CD8-positive, alpha-beta memory T cell (primary cell): ENCODE measurements around the gene CSTPP1. TPM values are rescaled to one million over a fixed set of nuclear protein-coding genes. Genes with fewer than 3 reads are reported as not detected.

Source experiments
- CTCF ChIA-PET: fragments of 350-600 bp; sonication (Branson Sonifier 250); formaldehyde crosslinking; loops from one replicate; lab custom pipeline; 2021; ENCODE audit warnings: antibody characterized with exemption; lab: Charles Lee
- POLR2A ChIA-PET: fragments of 350-600 bp; sonication (Branson Sonifier 250); formaldehyde crosslinking; loops from one replicate; lab custom pipeline; 2021; ENCODE audit warnings: antibody characterized with exemption; lab: Charles Lee
- DNase-seq, 5 donors: peaks; one replicate each; pipeline versions ENCODE4 v3.0.0 to v3.0.0-alpha.2; 2020 to 2022; ENCODE audit warnings: mixed read lengths in 1 of 5
- H3K27ac ChIP-seq: one replicate; pipeline ENCODE4 v1.7.0; 2013; ENCODE audit warnings: low read depth, mild to moderate bottlenecking, low read length, moderate library complexity
- H3K27me3 ChIP-seq: 2 replicates; pipeline ENCODE4 v1.7.0; 2013; ENCODE audit warnings: low read length, mild to moderate bottlenecking; ENCODE audit not compliant: insufficient read depth, poor library complexity, severe bottlenecking
- H3K36me3 ChIP-seq: 2 replicates; pipeline ENCODE4 v1.7.0; 2013; ENCODE audit warnings: mild to moderate bottlenecking, low read length, moderate library complexity; ENCODE audit not compliant: insufficient read depth
- H3K4me1 ChIP-seq: 2 replicates; pipeline ENCODE4 v1.7.0; 2013; ENCODE audit warnings: mild to moderate bottlenecking, low read length, moderate library complexity; ENCODE audit not compliant: insufficient read depth
- H3K4me3 ChIP-seq: 2 replicates; pipeline ENCODE4 v1.7.0; 2013; ENCODE audit warnings: mild to moderate bottlenecking, low read length
- H3K9me3 ChIP-seq: 2 replicates; pipeline ENCODE4 v1.7.0; 2013; ENCODE audit warnings: mild to moderate bottlenecking, low read length
- H3K27ac Mint-ChIP-seq, 8 donors: one replicate each; pipeline ENCODE4 v1.8.0; 2020 to 2021; ENCODE audit warnings: mixed read lengths in 8 of 8, mild to moderate bottlenecking in 6 of 8, inconsistent platforms in 3 of 8, moderate library complexity in 3 of 8
- H3K27me3 Mint-ChIP-seq, 2 donors: one replicate each; pipeline ENCODE4 v1.8.0; 2020 to 2021; ENCODE audit warnings: mixed read lengths in 2 of 2, mild to moderate bottlenecking in 1 of 2, moderate library complexity in 1 of 2
- H3K36me3 Mint-ChIP-seq, 3 donors: one replicate each; pipeline ENCODE4 v1.8.0; 2020 to 2021; ENCODE audit warnings: mixed read lengths in 3 of 3, inconsistent platforms in 1 of 3, mild to moderate bottlenecking in 1 of 3
- H3K4me1 Mint-ChIP-seq, 3 donors: one replicate each; pipeline ENCODE4 v1.8.0; 2020 to 2021; ENCODE audit warnings: mixed read lengths in 3 of 3, inconsistent platforms in 1 of 3, mild to moderate bottlenecking in 1 of 3
- H3K4me3 Mint-ChIP-seq, 7 donors: one replicate each; pipeline ENCODE4 v1.8.0; 2020 to 2021; ENCODE audit warnings: mixed read lengths in 7 of 7, mild to moderate bottlenecking in 6 of 7, moderate library complexity in 4 of 7, inconsistent platforms in 2 of 7
- H3K9me3 Mint-ChIP-seq, 5 donors: one replicate each; pipeline ENCODE4 v1.8.0; 2020 to 2022; ENCODE audit warnings: mixed read lengths in 5 of 5, mild to moderate bottlenecking in 3 of 5, moderate library complexity in 2 of 5, inconsistent platforms in 1 of 5
- polyA plus RNA-seq: library from polyadenylated mRNA; unstranded; fragments of 300-500 nt; fragmentation: Illumina TruSeq; gene quantifications from one replicate; pipeline ENCODE4 v1.2.3, GENCODE V29; 2021
- total RNA-seq, 2 experiments: library from RNA; stranded (reverse); gene quantifications; one replicate each; pipeline ENCODE4 v1.2.3, GENCODE V29; 2021

Gene CSTPP1
- total and polyA plus RNA-seq, 3 experiments from 2014 or later = 16.9 to 19.7 (median 18.4) TPM

- Mint-ChIP-seq H3K27me3 (no peaks in the 10 kb centered on the region), H3K4me1 (peaks cover 5 to 14% (median 6%) of the 10 kb centered on the region in 3 donors), H3K9me3 (no peaks in the 10 kb centered on the region), H3K27ac (no peak overlapping the region), H3K36me3 (peaks cover 10 to 18% (median 17%) of the 10 kb centered on the region in 3 donors), H3K4me3 (no peak overlapping the region)
- Histone ChIP-seq H3K4me3 (no peak overlapping the region), H3K27ac (no peak overlapping the region), H3K27me3 (no peaks in the 10 kb centered on the region), H3K9me3 (no peaks in the 10 kb centered on the region), H3K4me1 (no peaks in the 10 kb centered on the region), H3K36me3 (no peaks in the 10 kb centered on the region)
- POLR2A ChIA-PET = no interaction called here
- CTCF ChIA-PET = no interaction called here
- no peak for DNase-seq
These were observed 65.2 kb downstream of the CSTPP1 start for GRCh38 chr11:47001781-47002181.

- Histone ChIP-seq H3K4me1 (no peaks in the 10 kb centered on the region), H3K36me3 (no peaks in the 10 kb centered on the region), H3K9me3 (no peaks in the 10 kb centered on the region), H3K4me3 (no peak overlapping the region), H3K27ac (no peak overlapping the region), H3K27me3 (no peaks in the 10 kb centered on the region)
- no peak overlapping the region for H3K27ac Mint-ChIP-seq
- POLR2A ChIA-PET = no interaction called here
- peaks cover 5 to 14% (median 6%) of the 10 kb centered on the region in 3 donors for H3K4me1 Mint-ChIP-seq
- no peaks in the 10 kb centered on the region for H3K9me3 Mint-ChIP-seq
- H3K4me3 Mint-ChIP-seq = no peak overlapping the region
- no peak for DNase-seq
- no peaks in the 10 kb centered on the region for H3K27me3 Mint-ChIP-seq
- H3K36me3 Mint-ChIP-seq = peaks cover 4 to 12% (median 11%) of the 10 kb centered on the region in 3 donors
- CTCF ChIA-PET = no interaction called here
These were observed 65.8 kb downstream of the CSTPP1 start for GRCh38 chr11:47002390-47002789.

- Mint-ChIP-seq H3K27ac (peak overlapping the region in 1 of 8 donors; percentile 66), H3K27me3 (no peaks in the 10 kb centered on the region), H3K4me3 (no peak overlapping the region), H3K9me3 (no peaks in the 10 kb centered on the region), H3K36me3 (peaks cover 0 to 7% (median 4%) of the 10 kb centered on the region in 3 donors), H3K4me1 (peaks cover 5 to 14% (median 6%) of the 10 kb centered on the region in 3 donors)
- no peak for DNase-seq
- Histone ChIP-seq H3K36me3 (no peaks in the 10 kb centered on the region), H3K27me3 (no peaks in the 10 kb centered on the region), H3K4me1 (no peaks in the 10 kb centered on the region), H3K4me3 (no peak overlapping the region), H3K27ac (no peak overlapping the region), H3K9me3 (no peaks in the 10 kb centered on the region)
- ChIA-PET CTCF (no interaction called here), POLR2A (interaction anchor here (0.6 kb wide), 1 partner anchor 930 kb away, joined by 4 read pairs; no protein-coding TSS in a partner anchor)
These were observed 66.8 kb downstream of the CSTPP1 start for GRCh38 chr11:47003180-47003877.

DNA sequence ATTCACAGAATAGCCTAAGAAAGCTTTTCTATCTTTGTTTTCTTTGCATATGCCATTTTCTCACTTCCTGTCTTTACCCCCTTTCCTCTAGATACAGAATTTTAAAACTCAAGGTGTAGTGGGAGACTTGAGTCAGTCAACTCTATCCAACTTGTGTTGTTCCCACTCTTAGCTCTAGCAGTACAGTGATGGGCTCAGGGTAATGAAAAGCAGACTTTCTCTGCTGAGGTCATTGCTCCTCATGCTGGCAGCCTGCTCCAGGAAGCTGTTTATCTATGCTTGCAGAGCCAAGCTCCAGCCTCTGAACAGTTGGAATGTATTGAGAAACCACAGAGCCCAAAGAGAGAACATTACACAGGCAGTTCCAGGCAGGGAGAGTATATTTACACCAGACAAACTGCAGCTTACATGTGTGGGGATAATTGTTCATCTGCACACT is 68.1 kb downstream of the CSTPP1 start:
- Mint-ChIP-seq H3K4me3 (no peak overlapping the region), H3K4me1 (peaks cover 5 to 13% (median 6%) of the 10 kb centered on the region in 3 donors), H3K9me3 (no peaks in the 10 kb centered on the region), H3K27me3 (no peaks in the 10 kb centered on the region), H3K36me3 (peaks cover 0 to 9% (median 0%) of the 10 kb centered on the region in 3 donors), H3K27ac (peak overlapping the region in 1 of 8 donors; percentile 51)
- H3K9me3 ChIP-seq = no peaks in the 10 kb centered on the region
- ChIA-PET CTCF (no interaction called here), POLR2A (no interaction called here)
- no peak for DNase-seq
- H3K36me3 ChIP-seq = no peaks in the 10 kb centered on the region
- no peak overlapping the region for H3K27ac ChIP-seq
- no peaks in the 10 kb centered on the region for H3K27me3 ChIP-seq
- no peaks in the 10 kb centered on the region for H3K4me1 ChIP-seq
- H3K4me3 ChIP-seq = no peak overlapping the region

DNA sequence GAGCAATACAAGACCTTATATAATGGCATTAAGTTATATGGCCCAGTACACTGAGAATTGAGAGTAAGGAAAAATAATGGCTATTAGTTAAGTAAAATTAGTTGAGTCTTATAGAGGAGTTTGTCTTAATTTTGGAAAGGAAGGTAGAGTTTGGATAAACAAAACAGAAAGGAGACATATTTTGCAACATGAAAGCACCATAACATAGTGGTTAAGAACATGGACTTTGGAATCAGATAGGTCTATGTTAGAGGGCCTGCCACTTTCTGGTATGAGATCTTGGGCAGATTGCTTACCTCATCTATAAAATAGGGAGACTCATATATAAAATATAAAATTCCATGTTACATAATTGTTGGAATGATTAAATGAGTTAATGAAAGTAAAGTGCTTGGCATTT is 68.9 kb downstream of the CSTPP1 start:
- DNase-seq = no peak
- Mint-ChIP-seq H3K27ac (peak overlapping the region in 1 of 8 donors; percentile 54), H3K36me3 (peaks cover 1 to 9% (median 3%) of the 10 kb centered on the region in 3 donors), H3K4me1 (peaks cover 4 to 9% (median 5%) of the 10 kb centered on the region in 3 donors), H3K4me3 (no peak overlapping the region), H3K27me3 (peaks cover 0 to 1% of the 10 kb centered on the region in 2 donors), H3K9me3 (no peaks in the 10 kb centered on the region)
- H3K4me1 ChIP-seq = no peaks in the 10 kb centered on the region
- ChIA-PET CTCF (no interaction called here), POLR2A (no interaction called here)
- no peaks in the 10 kb centered on the region for H3K27me3 ChIP-seq
- H3K36me3 ChIP-seq = no peaks in the 10 kb centered on the region
- H3K27ac ChIP-seq = no peak overlapping the region
- no peak overlapping the region for H3K4me3 ChIP-seq
- no peaks in the 10 kb centered on the region for H3K9me3 ChIP-seq

- ChIA-PET CTCF (no interaction called here), POLR2A (no interaction called here)
- H3K4me3 Mint-ChIP-seq = no peak overlapping the region
- Histone ChIP-seq H3K4me3 (no peak overlapping the region), H3K27me3 (no peaks in the 10 kb centered on the region), H3K9me3 (no peaks in the 10 kb centered on the region), H3K27ac (no peak overlapping the region), H3K4me1 (no peaks in the 10 kb centered on the region), H3K36me3 (no peaks in the 10 kb centered on the region)
- no peaks in the 10 kb centered on the region for H3K9me3 Mint-ChIP-seq
- peaks cover 2 to 9% (median 4%) of the 10 kb centered on the region in 3 donors for H3K36me3 Mint-ChIP-seq
- no peak overlapping the region for H3K27ac Mint-ChIP-seq
- H3K4me1 Mint-ChIP-seq = peaks cover 4 to 9% (median 5%) of the 10 kb centered on the region in 3 donors
- no peak for DNase-seq
- H3K27me3 Mint-ChIP-seq = peaks cover 0 to 1% of the 10 kb centered on the region in 2 donors
These were observed 71.0 kb downstream of the CSTPP1 start for GRCh38 chr11:47007579-47007978.

DNA sequence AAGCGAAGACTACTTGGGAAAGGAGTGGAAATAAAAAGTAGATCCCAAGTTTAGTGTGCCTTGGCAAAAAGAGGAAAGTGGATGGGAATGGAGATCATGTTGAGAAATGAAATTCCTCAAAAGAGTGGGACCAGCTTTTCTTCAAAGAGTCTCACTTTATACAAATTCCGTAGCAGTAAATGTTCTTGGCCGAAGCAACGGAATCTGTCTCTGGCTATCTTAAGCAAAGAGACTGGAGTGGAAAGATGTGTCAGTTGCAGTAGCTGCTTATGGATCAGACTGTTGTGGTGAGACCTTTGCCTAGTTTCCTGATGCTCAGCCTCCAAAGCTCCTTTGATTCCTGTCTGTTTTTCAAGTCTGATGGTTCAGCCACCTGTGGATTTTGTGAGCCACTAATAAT is 73.6 kb downstream of the CSTPP1 start:
- Mint-ChIP-seq H3K4me1 (peaks cover 0 to 3% (median 0%) of the 10 kb centered on the region in 3 donors), H3K9me3 (no peaks in the 10 kb centered on the region), H3K4me3 (no peak overlapping the region), H3K36me3 (peaks cover 2 to 4% (median 3%) of the 10 kb centered on the region in 3 donors), H3K27ac (no peak overlapping the region), H3K27me3 (peaks cover 0 to 1% of the 10 kb centered on the region in 2 donors)
- Histone ChIP-seq H3K27me3 (no peaks in the 10 kb centered on the region), H3K9me3 (no peaks in the 10 kb centered on the region), H3K27ac (no peak overlapping the region), H3K4me1 (no peaks in the 10 kb centered on the region), H3K4me3 (no peak overlapping the region), H3K36me3 (no peaks in the 10 kb centered on the region)
- POLR2A ChIA-PET = no interaction called here
- no peak for DNase-seq
- CTCF ChIA-PET = no interaction called here

DNA sequence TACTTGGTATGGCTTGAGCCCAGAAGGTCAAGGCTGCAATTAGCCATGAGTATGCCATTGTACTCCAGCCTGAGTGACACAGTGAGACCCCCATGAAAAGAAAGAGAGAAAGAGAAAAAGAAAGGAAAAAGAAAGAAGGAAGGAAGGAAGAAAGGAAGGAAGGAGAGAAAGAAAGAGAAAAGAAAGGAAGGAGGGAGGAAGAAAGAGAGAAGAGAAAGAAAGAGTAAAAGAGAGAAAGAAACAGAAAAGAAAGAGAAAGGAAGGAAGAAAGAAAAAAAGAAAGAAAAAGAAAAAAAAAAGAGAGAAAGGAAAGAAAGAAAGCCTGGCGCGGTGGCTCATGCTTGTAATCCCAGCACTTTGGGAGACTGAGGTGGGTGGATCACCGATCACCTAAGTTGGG is 77.5 kb downstream of the CSTPP1 start:
- no peak overlapping the region for H3K4me3 ChIP-seq
- ChIA-PET CTCF (no interaction called here), POLR2A (no interaction called here)
- H3K36me3 Mint-ChIP-seq = peaks cover 2 to 4% (median 4%) of the 10 kb centered on the region in 3 donors
- no peak for DNase-seq
- no peaks in the 10 kb centered on the region for H3K4me1 Mint-ChIP-seq
- H3K36me3 ChIP-seq = no peaks in the 10 kb centered on the region
- H3K27ac ChIP-seq = no peak overlapping the region
- no peaks in the 10 kb centered on the region for H3K27me3 ChIP-seq
- H3K27ac Mint-ChIP-seq = no peak overlapping the region
- peaks cover 0 to 1% of the 10 kb centered on the region in 2 donors for H3K27me3 Mint-ChIP-seq
- H3K4me3 Mint-ChIP-seq = no peak overlapping the region
- H3K9me3 ChIP-seq = no peaks in the 10 kb centered on the region
- no peaks in the 10 kb centered on the region for H3K4me1 ChIP-seq
- H3K9me3 Mint-ChIP-seq = no peaks in the 10 kb centered on the region
